ENCODE measurements around the gene ABLIM3.

The ABLIM3 gene

GRCh38 chr5:149203921-149204441 is 62.7 kb downstream of the ABLIM3 start:
- DNase-seq (ENCODE audit: extremely low spot score) = no peak
- ChIA-PET POLR2A (no interaction called here), CTCF (no interaction called here)
- TF ChIP-seq CTCF (IDR thresholded peaks at IDR 0.05; ENCODE audit: control extremely low read depth, extremely low read depth, low read depth, missing control alignments) = no peak

GRCh38 chr5:149205625-149206523 is 64.6 kb downstream of the ABLIM3 start:
- ChIA-PET CTCF (no interaction called here), POLR2A (no interaction called here)
- no peak for TF ChIP-seq CTCF (IDR thresholded peaks at IDR 0.05; ENCODE audit: control extremely low read depth, extremely low read depth, low read depth, missing control alignments)
- no peak for DNase-seq (ENCODE audit: extremely low spot score)

- POLR2A ChIA-PET = no interaction called here
- TF ChIP-seq CTCF (IDR thresholded peaks at IDR 0.05; ENCODE audit: control extremely low read depth, extremely low read depth, low read depth, missing control alignments) = no peak
- DNase-seq (ENCODE audit: extremely low spot score) = no peak
- CTCF ChIA-PET = no interaction called here
Measured at GRCh38 chr5:149206524-149207141, 65.3 kb downstream of the ABLIM3 start.

GRCh38 chr5:149207831-149208230 is 66.5 kb downstream of the ABLIM3 start:
- no peak for DNase-seq (ENCODE audit: extremely low spot score)
- no peak for TF ChIP-seq CTCF (IDR thresholded peaks at IDR 0.05; ENCODE audit: control extremely low read depth, extremely low read depth, low read depth, missing control alignments)
- ChIA-PET CTCF (no interaction called here), POLR2A (no interaction called here)

- DNase-seq (ENCODE audit: extremely low spot score) = no peak
- TF ChIP-seq CTCF (IDR thresholded peaks at IDR 0.05; ENCODE audit: control extremely low read depth, extremely low read depth, low read depth, missing control alignments) = no peak
- ChIA-PET POLR2A (no interaction called here), CTCF (no interaction called here)
Measured at GRCh38 chr5:149210225-149210624, 68.9 kb downstream of the ABLIM3 start.

GRCh38 chr5:149210968-149211490 is 69.7 kb downstream of the ABLIM3 start:
- CTCF ChIA-PET = no interaction called here
- POLR2A ChIA-PET = no interaction called here
- no peak for DNase-seq (ENCODE audit: extremely low spot score)
- no peak for TF ChIP-seq CTCF (IDR thresholded peaks at IDR 0.05; ENCODE audit: control extremely low read depth, extremely low read depth, low read depth, missing control alignments)

All from GM10248 (cell line).